Retinal pigment epithelial cell (primary cell): ENCODE measurements around the gene MAPK12.

Experiments
- DNase-seq: peaks from one replicate; pipeline ENCODE4 v3.0.0-alpha.2; 2010; ENCODE audit warnings: low read depth
- H3K4me3 ChIP-seq: 2 replicates; pipeline ENCODE4 v1.5.1; 2011; ENCODE audit warnings: mild to moderate bottlenecking, low read length, control low read depth, moderate library complexity
- TF ChIP-seq, protein P1 (sequence below): conservative IDR thresholded peaks from 2 replicates; pipeline ENCODE4 v1.5.1; 2011; ENCODE audit warnings: low read depth, low read length, control low read depth, inconsistent platforms

MAPK12 gene

DNA sequence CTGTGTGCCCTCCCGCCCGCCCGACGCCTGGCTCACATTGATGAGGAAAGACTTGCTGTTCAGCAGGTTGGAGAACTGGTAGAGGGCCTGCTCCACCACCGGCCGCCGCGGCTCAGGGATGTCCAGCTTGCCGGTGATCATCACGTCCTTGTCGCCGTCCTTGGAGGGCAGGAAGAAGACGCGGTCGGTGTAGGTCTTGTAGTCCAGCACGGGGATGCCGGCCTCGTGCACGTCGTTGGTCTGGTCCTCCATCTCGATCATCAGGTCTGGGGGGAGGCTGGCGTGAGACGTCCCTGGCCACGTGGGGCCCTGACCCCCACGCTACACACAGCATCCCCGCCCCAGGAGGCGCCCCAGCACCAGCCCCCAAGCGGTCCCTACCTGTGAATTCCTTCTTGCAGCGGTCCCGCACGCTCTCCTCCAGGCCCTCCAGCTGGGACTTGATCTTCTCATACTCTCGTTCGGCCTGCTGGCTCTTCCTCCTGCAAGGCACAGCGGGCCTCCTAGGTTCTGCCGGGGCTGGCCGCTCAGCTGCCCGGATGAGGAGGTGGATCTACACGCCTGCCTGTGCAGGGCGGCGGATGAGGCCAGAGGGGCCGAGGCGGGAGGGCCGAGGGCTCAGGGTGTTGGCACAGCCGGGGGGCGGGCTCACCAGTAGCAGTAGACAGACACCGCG lies 19.4 kb upstream of the MAPK12 start:
- DNase-seq = no peak
- TF ChIP-seq, protein P1, sequence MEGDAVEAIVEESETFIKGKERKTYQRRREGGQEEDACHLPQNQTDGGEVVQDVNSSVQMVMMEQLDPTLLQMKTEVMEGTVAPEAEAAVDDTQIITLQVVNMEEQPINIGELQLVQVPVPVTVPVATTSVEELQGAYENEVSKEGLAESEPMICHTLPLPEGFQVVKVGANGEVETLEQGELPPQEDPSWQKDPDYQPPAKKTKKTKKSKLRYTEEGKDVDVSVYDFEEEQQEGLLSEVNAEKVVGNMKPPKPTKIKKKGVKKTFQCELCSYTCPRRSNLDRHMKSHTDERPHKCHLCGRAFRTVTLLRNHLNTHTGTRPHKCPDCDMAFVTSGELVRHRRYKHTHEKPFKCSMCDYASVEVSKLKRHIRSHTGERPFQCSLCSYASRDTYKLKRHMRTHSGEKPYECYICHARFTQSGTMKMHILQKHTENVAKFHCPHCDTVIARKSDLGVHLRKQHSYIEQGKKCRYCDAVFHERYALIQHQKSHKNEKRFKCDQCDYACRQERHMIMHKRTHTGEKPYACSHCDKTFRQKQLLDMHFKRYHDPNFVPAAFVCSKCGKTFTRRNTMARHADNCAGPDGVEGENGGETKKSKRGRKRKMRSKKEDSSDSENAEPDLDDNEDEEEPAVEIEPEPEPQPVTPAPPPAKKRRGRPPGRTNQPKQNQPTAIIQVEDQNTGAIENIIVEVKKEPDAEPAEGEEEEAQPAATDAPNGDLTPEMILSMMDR = no peak
- H3K4me3 ChIP-seq = no peak overlapping the region

GRCh38 chr22:50280022-50280707 lies 18.7 kb upstream of the MAPK12 start:
- TF ChIP-seq, protein P1 = no peak
- DNase-seq = no peak
- H3K4me3 ChIP-seq = no peak overlapping the region

- H3K4me3 ChIP-seq = no peak overlapping the region
- TF ChIP-seq, protein P1 = no peak
- DNase-seq = no peak
Measured at GRCh38 chr22:50278956-50279619, 17.6 kb upstream of the MAPK12 start.

DNA sequence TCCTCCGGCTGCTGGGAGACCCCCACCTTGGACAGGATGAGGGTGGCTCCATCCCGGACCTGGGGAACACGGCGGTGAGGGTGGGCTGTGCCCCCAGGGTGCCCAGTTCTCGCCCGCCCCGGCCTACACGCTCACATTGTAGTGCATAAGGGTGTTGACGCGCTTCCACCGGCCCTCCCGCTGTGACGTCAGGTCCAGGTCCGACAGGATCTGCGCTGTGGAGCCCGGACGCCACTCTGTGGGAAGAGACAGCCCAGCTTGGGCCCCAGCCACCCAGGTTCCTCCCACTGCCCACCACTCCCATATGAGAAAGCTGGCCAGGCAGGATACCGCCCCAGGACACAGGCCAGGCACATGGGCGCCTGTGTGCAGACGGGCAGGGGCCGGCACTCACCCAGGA lies 17.0 kb upstream of the MAPK12 start:
- TF ChIP-seq, protein P1 = no peak
- H3K4me3 ChIP-seq = no peak overlapping the region
- DNase-seq = no peak

GRCh38 chr22:50277761-50278160 lies 16.3 kb upstream of the MAPK12 start:
- no peak for DNase-seq
- TF ChIP-seq, protein P1 = no peak
- no peak overlapping the region for H3K4me3 ChIP-seq

GRCh38 chr22:50276143-50276542 lies 14.7 kb upstream of the MAPK12 start:
- TF ChIP-seq, protein P1 = peak; percentile 48
- DNase-seq = no peak
- no peak overlapping the region for H3K4me3 ChIP-seq
